ENCODE data around the gene SND1. TPM values are rescaled to one million over a fixed set of nuclear protein-coding genes. Genes with fewer than 3 reads are reported as not detected.

Gene SND1
- total and polyA plus RNA-seq, 2 donors (not counting 3 experiments of a cell fraction or from before 2014, with no cell fraction given) = 116 to 249 TPM

DNA sequence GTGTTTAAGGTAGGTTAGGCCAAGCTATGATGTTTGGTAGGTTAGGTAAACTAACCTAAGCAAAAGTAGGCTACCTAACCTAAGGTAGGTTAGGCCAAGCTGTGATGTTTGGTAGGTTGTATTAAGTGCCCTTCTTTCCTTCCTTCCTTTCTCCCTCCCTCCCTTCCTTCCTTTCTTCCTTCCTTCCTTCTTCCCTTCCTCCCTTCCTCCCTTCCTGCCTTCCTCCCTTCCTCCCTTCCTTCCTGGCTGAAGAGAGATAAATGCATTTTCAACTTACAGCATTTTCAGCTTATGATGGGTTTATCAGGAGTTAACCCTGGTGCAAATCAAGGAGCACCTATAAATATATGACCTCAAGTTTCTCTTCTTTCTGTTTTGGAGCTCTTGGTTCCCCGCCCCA, 56.2 kb downstream of the SND1 start:
- TF ChIP-seq, protein P1, sequence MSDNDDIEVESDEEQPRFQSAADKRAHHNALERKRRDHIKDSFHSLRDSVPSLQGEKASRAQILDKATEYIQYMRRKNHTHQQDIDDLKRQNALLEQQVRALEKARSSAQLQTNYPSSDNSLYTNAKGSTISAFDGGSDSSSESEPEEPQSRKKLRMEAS (IDR thresholded peaks at IDR 0.05; ENCODE audit: insufficient read depth, insufficient read length) = no peak
- TF ChIP-seq JUN (IDR thresholded peaks at IDR 0.05; ENCODE audit: borderline replicate concordance, insufficient read depth, insufficient read length, low read depth) (no peak), POLR2AphosphoS5 (IDR thresholded peaks at IDR 0.05; ENCODE audit: insufficient read depth, low read depth, low read length) (no peak), GATA2 (IDR thresholded peaks at IDR 0.05; ENCODE audit: insufficient read depth, insufficient read length, low read depth, low read length) (no peak), FOS (IDR thresholded peaks at IDR 0.05; ENCODE audit: borderline replicate concordance, insufficient read depth, low read length) (no peak), EZH2 (IDR thresholded peaks at IDR 0.05; ENCODE audit: borderline replicate concordance, low read depth, low read length, severe bottlenecking) (no peak), POLR2A (IDR thresholded peaks at IDR 0.05; ENCODE audit: low read depth, low read length) (no peak), MYC (IDR thresholded peaks at IDR 0.05; ENCODE audit: low read depth, low read length) (no peak)
- TF ChIP-seq, protein P2, sequence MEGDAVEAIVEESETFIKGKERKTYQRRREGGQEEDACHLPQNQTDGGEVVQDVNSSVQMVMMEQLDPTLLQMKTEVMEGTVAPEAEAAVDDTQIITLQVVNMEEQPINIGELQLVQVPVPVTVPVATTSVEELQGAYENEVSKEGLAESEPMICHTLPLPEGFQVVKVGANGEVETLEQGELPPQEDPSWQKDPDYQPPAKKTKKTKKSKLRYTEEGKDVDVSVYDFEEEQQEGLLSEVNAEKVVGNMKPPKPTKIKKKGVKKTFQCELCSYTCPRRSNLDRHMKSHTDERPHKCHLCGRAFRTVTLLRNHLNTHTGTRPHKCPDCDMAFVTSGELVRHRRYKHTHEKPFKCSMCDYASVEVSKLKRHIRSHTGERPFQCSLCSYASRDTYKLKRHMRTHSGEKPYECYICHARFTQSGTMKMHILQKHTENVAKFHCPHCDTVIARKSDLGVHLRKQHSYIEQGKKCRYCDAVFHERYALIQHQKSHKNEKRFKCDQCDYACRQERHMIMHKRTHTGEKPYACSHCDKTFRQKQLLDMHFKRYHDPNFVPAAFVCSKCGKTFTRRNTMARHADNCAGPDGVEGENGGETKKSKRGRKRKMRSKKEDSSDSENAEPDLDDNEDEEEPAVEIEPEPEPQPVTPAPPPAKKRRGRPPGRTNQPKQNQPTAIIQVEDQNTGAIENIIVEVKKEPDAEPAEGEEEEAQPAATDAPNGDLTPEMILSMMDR (IDR thresholded peaks at IDR 0.05; ENCODE audit: extremely low read depth in 1 of 2, insufficient read depth in 1 of 2, low read depth in 1 of 2, low read length in 2 of 2) = no peak
- Histone ChIP-seq H4K20me1 (replicated peaks; ENCODE audit: control insufficient read depth, extremely low read depth, insufficient read depth, low read length) (peaks cover 3% of the 10 kb centered on the region), H3K4me3 (replicated peaks in 1 of 3; ENCODE audit: insufficient read depth in 1 of 3, low read depth in 1 of 3, low read length in 3 of 3) (no peak overlapping the region), H3K79me2 (ENCODE audit: control insufficient read depth, insufficient read depth, low read length) (peaks cover 17% of the 10 kb centered on the region), H3K4me1 (ENCODE audit: control insufficient read depth, extremely low read depth, insufficient read depth, low read length) (peaks cover 5% of the 10 kb centered on the region), H3K27ac (ENCODE audit: insufficient read depth, low read depth, low read length) (no peak overlapping the region), H2AFZ (ENCODE audit: low read depth, low read length) (no peak overlapping the region), H3K4me2 (ENCODE audit: insufficient read depth, low read length) (no peak overlapping the region), H3K9me1 (replicated peaks; ENCODE audit: control insufficient read depth, extremely low read depth, insufficient read depth, low read length) (no peaks in the 10 kb centered on the region), H3K27me3 (ENCODE audit: control insufficient read depth in 2 of 2, insufficient read depth in 2 of 2, low read length in 2 of 2) (no peaks in the 10 kb centered on the region), H3K36me3 (ENCODE audit: control insufficient read depth in 2 of 2, extremely low read depth in 1 of 2, insufficient read depth in 2 of 2, low read length in 2 of 2) (peaks cover 21 to 34% of the 10 kb centered on the region in 2 experiments), H3K9ac (replicated peaks; ENCODE audit: extremely low read depth, insufficient read depth, low read length) (no peak overlapping the region), H3K9me3 (replicated peaks; ENCODE audit: control insufficient read depth, insufficient read depth, low read length) (peaks cover 3% of the 10 kb centered on the region)
- dilution Hi-C loops (cut with MboI; ENCODE audit: extremely low pct_ligation_motif_present, low sequenced_read_pairs) = loop anchor here (25.0 kb wide), 1 partner anchor 504 kb away; no protein-coding TSS in a partner anchor
- DNase-seq (ENCODE audit: low read depth, low spot score) (no peak), FAIRE-seq (no peak)
- BruUV-seq (replicated peaks) = no TSS peak
- ChIA-PET POLR2A (interaction anchor here (0.7 kb wide), 1 partner anchor 56 kb away, joined by 4 read pairs; no protein-coding TSS in a partner anchor), CTCF (interaction anchor here (0.6 to 8.9 kb wide), 47 partner anchors 9 to 905 kb away, joined by 3 to 229 read pairs (median 4); partner anchors contain the start of genes ARF5 and LRRC4)
- intact Hi-C loops (cut with micrococcal nuclease) = loop anchor here (1.0 to 10.0 kb wide), 6 partner anchors 121 to 617 kb away; partner anchors contain the start of genes ARF5 and GCC1

Data from endothelial cell of umbilical vein (primary cell).